Activated CD4-positive, alpha-beta T cell treated with anti-CD3 and anti-CD28 coated beads for 48 hours (primary cell): ENCODE data around the gene PSME3IP1.
"Not testable (repeated sequence)": the region's sequence is repeated elsewhere in the genome, so short reads cannot be mapped to it uniquely, and the experiment has no call there.

Experiments
- DNase-seq: peaks from one replicate; pipeline ENCODE4 v3.0.0-alpha.2; 2020

The PSME3IP1 gene

GRCh38 chr16:57196286-57196685 is 10.4 kb upstream of the PSME3IP1 start:
- no peak for DNase-seq

GRCh38 chr16:57194512-57194911 is 8.7 kb upstream of the PSME3IP1 start:
- no peak for DNase-seq

- DNase-seq, result no peak
These were observed 7.1 kb upstream of the PSME3IP1 start for GRCh38 chr16:57192720-57193486.

GRCh38 chr16:57192146-57192545 is 6.3 kb upstream of the PSME3IP1 start:
- DNase-seq, result no peak

GRCh38 chr16:57191056-57191571 is 5.3 kb upstream of the PSME3IP1 start:
- no peak for DNase-seq

GRCh38 chr16:57190136-57190535 is 4.3 kb upstream of the PSME3IP1 start:
- DNase-seq, result no peak

- not testable (repeated sequence) for DNase-seq
These were observed 3.7 kb upstream of the PSME3IP1 start for GRCh38 chr16:57189527-57189926.

GRCh38 chr16:57188711-57189002 is 2.8 kb upstream of the PSME3IP1 start:
- no peak for DNase-seq

GRCh38 chr16:57187902-57188710 is 2.3 kb upstream of the PSME3IP1 start:
- not testable (repeated sequence) for DNase-seq

GRCh38 chr16:57186872-57187854 is 1.3 kb upstream of the PSME3IP1 start:
- peak; percentile 12 for DNase-seq

- DNase-seq, result no peak
These were observed 344 bp downstream of the PSME3IP1 start for GRCh38 chr16:57185446-57185944.

GRCh38 chr16:57184887-57185445 is 873 bp downstream of the PSME3IP1 start:
- DNase-seq, result no peak

- DNase-seq, result no peak
These were observed 1.7 kb downstream of the PSME3IP1 start for GRCh38 chr16:57184113-57184512.

- no peak for DNase-seq
These were observed 6.5 kb downstream of the PSME3IP1 start for GRCh38 chr16:57179215-57179828.

GRCh38 chr16:57178793-57179212 is 7.0 kb downstream of the PSME3IP1 start:
- DNase-seq, result no peak

GRCh38 chr16:57178196-57178595 is 7.6 kb downstream of the PSME3IP1 start:
- DNase-seq, result no peak

- no peak for DNase-seq
These were observed 9.9 kb downstream of the PSME3IP1 start for GRCh38 chr16:57175896-57176295.

- DNase-seq, result no peak
These were observed 13.0 kb downstream of the PSME3IP1 start for GRCh38 chr16:57172721-57173290.

- DNase-seq, result no peak
These were observed 16.5 kb downstream of the PSME3IP1 start for GRCh38 chr16:57169327-57169726.

GRCh38 chr16:57167953-57168352 is 17.9 kb downstream of the PSME3IP1 start:
- DNase-seq, result no peak

- DNase-seq, result no peak
These were observed 18.3 kb downstream of the PSME3IP1 start for GRCh38 chr16:57167538-57167937.
